HepG2 (cell line): ENCODE measurements around the gene PDCD10. TPM values are rescaled to one million over a fixed set of nuclear protein-coding genes. Genes with fewer than 3 reads are reported as not detected.

Experiments used
- BRD4 ChIP-seq: sonication (generic); formaldehyde crosslinking; IDR thresholded peaks from 2 replicates; pipeline ENCODE4 v1.4.0; 2020; ENCODE audit warnings: missing genetic modification reagents
- ERF ChIP-seq: IDR thresholded peaks from 2 replicates; pipeline ENCODE4 v1.6.1; 2018; ENCODE audit warnings: missing biosample characterization, missing genetic modification reagents
- GABPB1 ChIP-seq: IDR thresholded peaks from 2 replicates; pipeline ENCODE4 v1.6.1; 2016; ENCODE audit warnings: mild to moderate bottlenecking, missing genetic modification reagents, moderate library complexity, missing compliant biosample characterization
- GATAD2A ChIP-seq: IDR thresholded peaks from 2 replicates; pipeline ENCODE4 v1.6.1; 2016
- KDM2A ChIP-seq: sonication (generic); formaldehyde crosslinking; IDR thresholded peaks from 2 replicates; pipeline ENCODE4 v1.4.0; 2020; ENCODE audit warnings: low read depth, missing genetic modification reagents, borderline replicate concordance
- MAFF ChIP-seq: IDR thresholded peaks from 2 replicates; pipeline ENCODE4 v1.6.1; 2011; ENCODE audit warnings: low read depth, low read length, improper control_type of control experiment
- PAX8 ChIP-seq: sonication (generic); formaldehyde crosslinking; IDR thresholded peaks from 2 replicates; pipeline ENCODE4 v1.8.0; 2022; ENCODE audit warnings: mild to moderate bottlenecking, missing genetic modification reagents, borderline replicate concordance
- RAD51 ChIP-seq: fragments of 450-650 bp; IDR thresholded peaks from 2 replicates; pipeline ENCODE4 v1.6.1; 2016; ENCODE audit warnings: borderline replicate concordance
- REPIN1 ChIP-seq: sonication (generic); formaldehyde crosslinking; IDR thresholded peaks from 2 replicates; pipeline ENCODE4 v1.8.0; 2022; ENCODE audit warnings: missing genetic modification reagents, low read depth, mild to moderate bottlenecking, borderline replicate concordance
- RFX1 ChIP-seq: fragments of 450-650 bp; IDR thresholded peaks from 2 replicates; pipeline ENCODE4 v1.6.1; 2017
- ZIK1 ChIP-seq: sonication (generic); formaldehyde crosslinking; IDR thresholded peaks from 2 replicates; pipeline ENCODE4 v1.5.0; 2020; ENCODE audit warnings: mild to moderate bottlenecking, low read depth, missing genetic modification reagents, borderline replicate concordance
- ZMYM2 ChIP-seq: sonication (generic); formaldehyde crosslinking; IDR thresholded peaks from 2 replicates; pipeline ENCODE4 v1.8.0; 2022; ENCODE audit warnings: mild to moderate bottlenecking, missing genetic modification reagents
- ZNF460 ChIP-seq: sonication (generic); formaldehyde crosslinking; IDR thresholded peaks from 2 replicates; pipeline ENCODE4 v1.5.1; 2020; ENCODE audit warnings: missing genetic modification reagents, mild to moderate bottlenecking, borderline replicate concordance
- ZNF557 ChIP-seq: sonication (generic); formaldehyde crosslinking; IDR thresholded peaks from 2 replicates; pipeline ENCODE4 v1.4.0; 2020; ENCODE audit warnings: missing genetic modification reagents
- polyA plus RNA-seq, 8 experiments: library from polyadenylated mRNA; depleted of rRNA in 3 of 8; stranded (reverse) in 7 of 8; unstranded in 1 of 8; fragments of >200 nt; fragmentation: Illumina TruSeq in 4 of 8; extraction: Trizol in 4 of 8; gene quantifications; 2 replicates each; pipeline versions ENCODE4 v1.2.1 to v1.2.3, GENCODE V29; 2011 to 2016; ENCODE audit warnings: low read depth in 4 of 8, missing spikeins in 1 of 8, mixed read lengths in 1 of 8; ENCODE audit not compliant: insufficient read depth in 1 of 8
- total RNA-seq, 5 experiments: library from RNA; depleted of rRNA; stranded (reverse); fragments of >200 nt; fragmentation: Illumina TruSeq; extraction: Trizol; gene quantifications; 2 replicates each; pipeline ENCODE4 v1.2.3, GENCODE V29; 2016; ENCODE audit warnings: low read depth in 1 of 5
- TF ChIP-seq, protein P1 (sequence below): sonication (generic); formaldehyde crosslinking; IDR thresholded peaks from 2 replicates; pipeline ENCODE4 v1.5.0; 2020; ENCODE audit warnings: mild to moderate bottlenecking, missing genetic modification reagents, borderline replicate concordance
- TF ChIP-seq, protein P2 (sequence below): sonication (generic); formaldehyde crosslinking; IDR thresholded peaks from 2 replicates; pipeline ENCODE4 v1.4.0; 2020; ENCODE audit warnings: mild to moderate bottlenecking, missing genetic modification reagents
- TF ChIP-seq, protein P3 (sequence below): sonication (generic); formaldehyde crosslinking; IDR thresholded peaks from 2 replicates; pipeline ENCODE4 v1.8.0; 2022; ENCODE audit warnings: mild to moderate bottlenecking, missing genetic modification reagents; ENCODE audit not compliant: insufficient replicate concordance
- TF ChIP-seq, protein P4 (sequence below): IDR thresholded peaks from 2 replicates; pipeline ENCODE4 v1.6.1; 2016; ENCODE audit warnings: low read depth
- TF ChIP-seq, protein P5 (sequence below): sonication (generic); formaldehyde crosslinking; IDR thresholded peaks from 2 replicates; pipeline ENCODE4 v1.4.0; 2020; ENCODE audit warnings: missing genetic modification reagents

The PDCD10 gene
- total and polyA plus RNA-seq, 2 of the 13 experiments (the other 11 are each of a cell fraction or from before 2014, with no cell fraction given) = 48.5 to 53.9 TPM

DNA sequence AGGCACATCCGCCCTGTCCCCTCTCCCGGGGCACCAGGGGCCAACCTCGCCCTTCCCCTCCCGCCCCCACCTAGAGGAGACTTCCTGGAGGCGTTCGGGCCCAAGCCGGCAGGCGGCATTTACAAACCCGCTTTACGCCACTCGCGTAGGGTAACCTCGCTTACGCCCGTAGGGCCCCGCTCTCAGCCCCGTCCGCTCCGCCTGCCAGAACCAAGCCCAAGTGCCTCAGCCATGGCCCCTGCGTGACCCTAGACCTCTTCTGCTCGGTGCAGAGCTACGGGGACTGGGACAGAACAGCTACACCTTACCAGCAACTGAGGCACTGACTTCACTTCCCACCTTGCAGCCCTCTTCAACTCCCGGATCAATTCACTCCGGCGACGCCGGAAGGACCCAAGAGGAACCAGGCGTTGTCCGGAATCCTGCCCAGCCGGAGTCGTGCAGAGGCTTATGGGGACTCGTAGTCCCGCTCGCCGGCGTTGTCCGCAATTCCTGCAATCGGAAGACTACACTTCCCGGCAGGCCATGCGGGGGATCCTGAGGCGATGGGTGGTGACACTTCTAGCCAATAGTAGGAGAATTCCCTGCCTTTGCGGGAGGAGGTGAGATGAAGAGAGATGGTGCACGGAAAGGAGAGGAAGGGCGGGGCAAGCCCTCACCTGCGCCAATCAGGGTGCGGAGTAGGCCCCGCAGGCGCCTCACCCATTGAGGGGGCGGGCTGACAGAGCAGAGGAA is at the start of gene PDCD10 (continued):
- TF ChIP-seq ZMYM2 (CRISPR knock-in tag) = peak; percentile 38; the same call in 1 of the 2 replicates
- TF ChIP-seq, protein P1, sequence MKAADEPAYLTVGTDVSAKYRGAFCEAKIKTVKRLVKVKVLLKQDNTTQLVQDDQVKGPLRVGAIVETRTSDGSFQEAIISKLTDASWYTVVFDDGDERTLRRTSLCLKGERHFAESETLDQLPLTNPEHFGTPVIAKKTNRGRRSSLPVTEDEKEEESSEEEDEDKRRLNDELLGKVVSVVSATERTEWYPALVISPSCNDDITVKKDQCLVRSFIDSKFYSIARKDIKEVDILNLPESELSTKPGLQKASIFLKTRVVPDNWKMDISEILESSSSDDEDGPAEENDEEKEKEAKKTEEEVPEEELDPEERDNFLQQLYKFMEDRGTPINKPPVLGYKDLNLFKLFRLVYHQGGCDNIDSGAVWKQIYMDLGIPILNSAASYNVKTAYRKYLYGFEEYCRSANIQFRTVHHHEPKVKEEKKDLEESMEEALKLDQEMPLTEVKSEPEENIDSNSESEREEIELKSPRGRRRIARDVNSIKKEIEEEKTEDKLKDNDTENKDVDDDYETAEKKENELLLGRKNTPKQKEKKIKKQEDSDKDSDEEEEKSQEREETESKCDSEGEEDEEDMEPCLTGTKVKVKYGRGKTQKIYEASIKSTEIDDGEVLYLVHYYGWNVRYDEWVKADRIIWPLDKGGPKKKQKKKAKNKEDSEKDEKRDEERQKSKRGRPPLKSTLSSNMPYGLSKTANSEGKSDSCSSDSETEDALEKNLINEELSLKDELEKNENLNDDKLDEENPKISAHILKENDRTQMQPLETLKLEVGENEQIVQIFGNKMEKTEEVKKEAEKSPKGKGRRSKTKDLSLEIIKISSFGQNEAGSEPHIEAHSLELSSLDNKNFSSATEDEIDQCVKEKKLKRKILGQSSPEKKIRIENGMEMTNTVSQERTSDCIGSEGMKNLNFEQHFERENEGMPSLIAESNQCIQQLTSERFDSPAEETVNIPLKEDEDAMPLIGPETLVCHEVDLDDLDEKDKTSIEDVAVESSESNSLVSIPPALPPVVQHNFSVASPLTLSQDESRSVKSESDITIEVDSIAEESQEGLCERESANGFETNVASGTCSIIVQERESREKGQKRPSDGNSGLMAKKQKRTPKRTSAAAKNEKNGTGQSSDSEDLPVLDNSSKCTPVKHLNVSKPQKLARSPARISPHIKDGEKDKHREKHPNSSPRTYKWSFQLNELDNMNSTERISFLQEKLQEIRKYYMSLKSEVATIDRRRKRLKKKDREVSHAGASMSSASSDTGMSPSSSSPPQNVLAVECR = peak; percentile 84; the same call in 1 of the 2 replicates
- TF ChIP-seq, protein P2, sequence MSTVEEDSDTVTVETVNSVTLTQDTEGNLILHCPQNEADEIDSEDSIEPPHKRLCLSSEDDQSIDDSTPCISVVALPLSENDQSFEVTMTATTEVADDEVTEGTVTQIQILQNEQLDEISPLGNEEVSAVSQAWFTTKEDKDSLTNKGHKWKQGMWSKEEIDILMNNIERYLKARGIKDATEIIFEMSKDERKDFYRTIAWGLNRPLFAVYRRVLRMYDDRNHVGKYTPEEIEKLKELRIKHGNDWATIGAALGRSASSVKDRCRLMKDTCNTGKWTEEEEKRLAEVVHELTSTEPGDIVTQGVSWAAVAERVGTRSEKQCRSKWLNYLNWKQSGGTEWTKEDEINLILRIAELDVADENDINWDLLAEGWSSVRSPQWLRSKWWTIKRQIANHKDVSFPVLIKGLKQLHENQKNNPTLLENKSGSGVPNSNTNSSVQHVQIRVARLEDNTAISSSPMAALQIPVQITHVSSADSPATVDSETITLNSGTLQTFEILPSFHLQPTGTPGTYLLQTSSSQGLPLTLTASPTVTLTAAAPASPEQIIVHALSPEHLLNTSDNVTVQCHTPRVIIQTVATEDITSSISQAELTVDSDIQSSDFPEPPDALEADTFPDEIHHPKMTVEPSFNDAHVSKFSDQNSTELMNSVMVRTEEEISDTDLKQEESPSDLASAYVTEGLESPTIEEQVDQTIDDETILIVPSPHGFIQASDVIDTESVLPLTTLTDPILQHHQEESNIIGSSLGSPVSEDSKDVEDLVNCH = no peak
- 0 out of 2 replicates have a peak, but pooled peaks have one; percentile 24 for TF ChIP-seq ZIK1 (CRISPR knock-in tag)
- TF ChIP-seq, protein P3, sequence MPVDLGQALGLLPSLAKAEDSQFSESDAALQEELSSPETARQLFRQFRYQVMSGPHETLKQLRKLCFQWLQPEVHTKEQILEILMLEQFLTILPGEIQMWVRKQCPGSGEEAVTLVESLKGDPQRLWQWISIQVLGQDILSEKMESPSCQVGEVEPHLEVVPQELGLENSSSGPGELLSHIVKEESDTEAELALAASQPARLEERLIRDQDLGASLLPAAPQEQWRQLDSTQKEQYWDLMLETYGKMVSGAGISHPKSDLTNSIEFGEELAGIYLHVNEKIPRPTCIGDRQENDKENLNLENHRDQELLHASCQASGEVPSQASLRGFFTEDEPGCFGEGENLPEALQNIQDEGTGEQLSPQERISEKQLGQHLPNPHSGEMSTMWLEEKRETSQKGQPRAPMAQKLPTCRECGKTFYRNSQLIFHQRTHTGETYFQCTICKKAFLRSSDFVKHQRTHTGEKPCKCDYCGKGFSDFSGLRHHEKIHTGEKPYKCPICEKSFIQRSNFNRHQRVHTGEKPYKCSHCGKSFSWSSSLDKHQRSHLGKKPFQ (CRISPR knock-in tag) = no peak
- TF ChIP-seq GATAD2A (CRISPR knock-in tag) = no peak; the same call in 1 of the 2 replicates
- no peak for TF ChIP-seq PAX8 (CRISPR knock-in tag)
- TF ChIP-seq, protein P4, sequence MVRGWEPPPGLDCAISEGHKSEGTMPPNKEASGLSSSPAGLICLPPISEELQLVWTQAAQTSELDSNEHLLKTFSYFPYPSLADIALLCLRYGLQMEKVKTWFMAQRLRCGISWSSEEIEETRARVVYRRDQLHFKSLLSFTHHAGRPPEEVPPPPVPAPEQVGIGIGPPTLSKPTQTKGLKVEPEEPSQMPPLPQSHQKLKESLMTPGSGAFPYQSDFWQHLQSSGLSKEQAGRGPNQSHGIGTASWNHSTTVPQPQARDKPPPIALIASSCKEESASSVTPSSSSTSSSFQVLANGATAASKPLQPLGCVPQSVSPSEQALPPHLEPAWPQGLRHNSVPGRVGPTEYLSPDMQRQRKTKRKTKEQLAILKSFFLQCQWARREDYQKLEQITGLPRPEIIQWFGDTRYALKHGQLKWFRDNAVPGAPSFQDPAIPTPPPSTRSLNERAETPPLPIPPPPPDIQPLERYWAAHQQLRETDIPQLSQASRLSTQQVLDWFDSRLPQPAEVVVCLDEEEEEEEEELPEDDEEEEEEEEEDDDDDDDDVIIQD (CRISPR knock-in tag) = peak; percentile 16; the same call in 1 of the 2 replicates
- peak; percentile 91 for TF ChIP-seq REPIN1 (CRISPR knock-in tag)
- no peak for TF ChIP-seq ERF (CRISPR knock-in tag)
- TF ChIP-seq RAD51 = no peak
- peak; percentile 49; the same call in 1 of the 2 replicates for TF ChIP-seq BRD4 (CRISPR knock-in tag)
- TF ChIP-seq KDM2A (CRISPR knock-in tag) = peak; percentile 76
- no peak for TF ChIP-seq MAFF
- TF ChIP-seq ZNF460 (CRISPR knock-in tag) = no peak
- TF ChIP-seq ZNF557 = no peak
- peak; percentile 94 for TF ChIP-seq GABPB1 (CRISPR knock-in tag)
- TF ChIP-seq, protein P5, sequence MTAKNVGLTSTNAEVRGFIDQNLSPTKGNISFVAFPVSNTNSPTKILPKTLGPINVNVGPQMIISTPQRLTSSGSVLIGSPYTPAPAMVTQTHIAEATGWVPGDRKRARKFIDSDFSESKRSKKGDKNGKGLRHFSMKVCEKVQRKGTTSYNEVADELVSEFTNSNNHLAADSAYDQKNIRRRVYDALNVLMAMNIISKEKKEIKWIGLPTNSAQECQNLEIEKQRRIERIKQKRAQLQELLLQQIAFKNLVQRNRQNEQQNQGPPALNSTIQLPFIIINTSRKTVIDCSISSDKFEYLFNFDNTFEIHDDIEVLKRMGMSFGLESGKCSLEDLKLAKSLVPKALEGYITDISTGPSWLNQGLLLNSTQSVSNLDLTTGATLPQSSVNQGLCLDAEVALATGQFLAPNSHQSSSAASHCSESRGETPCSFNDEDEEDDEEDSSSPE (CRISPR knock-in tag) = peak; percentile 62
- no peak for TF ChIP-seq RFX1
